HepG2 (cell line): ENCODE data around the gene NOL12. TPM values are rescaled to one million over a fixed set of nuclear protein-coding genes. Genes with fewer than 3 reads are reported as not detected.
A peak's percentile ranks its signal among the peaks of the same experiment; 100 is the strongest.

Experiments used
- CENPBD1 ChIP-seq: sonication (generic); formaldehyde crosslinking; IDR thresholded peaks from 2 replicates; pipeline ENCODE4 v1.8.0; 2022; ENCODE audit warnings: missing genetic modification reagents, low read depth, mild to moderate bottlenecking, borderline replicate concordance
- HNRNPH1 ChIP-seq: fragments of 200-400 bp; formaldehyde crosslinking; optimal IDR thresholded peaks from 2 replicates; pipeline ENCODE3; 2017; ENCODE audit warnings: mild to moderate bottlenecking, low read depth, low read length
- KIAA2018 ChIP-seq: sonication (generic); formaldehyde crosslinking; IDR thresholded peaks from 2 replicates; pipeline ENCODE4 v1.5.0; 2020; ENCODE audit warnings: mild to moderate bottlenecking, missing genetic modification reagents, borderline replicate concordance
- MXD3 ChIP-seq: IDR thresholded peaks from 2 replicates; pipeline ENCODE4 v1.6.1; 2016; ENCODE audit warnings: mild to moderate bottlenecking, missing biosample characterization, missing genetic modification reagents
- ZHX2 ChIP-seq, 2 experiments: sonication (generic) in 1 of 2; formaldehyde crosslinking in 1 of 2; IDR thresholded peaks; 2 replicates each; pipeline versions ENCODE4 v1.6.1 to v1.9.0; 2014 to 2022; ENCODE audit warnings: antibody characterized with exemption in 1 of 2, borderline replicate concordance in 1 of 2, inconsistent platforms in 1 of 2, low read depth in 1 of 2, missing genetic modification reagents in 1 of 2
- ZNF280D ChIP-seq: sonication (generic); formaldehyde crosslinking; IDR thresholded peaks from 2 replicates; pipeline ENCODE4 v1.5.1; 2020; ENCODE audit warnings: mild to moderate bottlenecking, missing genetic modification reagents
- ZNF331 ChIP-seq: sonication (generic); formaldehyde crosslinking; IDR thresholded peaks from 2 replicates; pipeline ENCODE4 v1.4.0; 2020; ENCODE audit warnings: missing genetic modification reagents
- polyA plus RNA-seq, 8 experiments: library from polyadenylated mRNA; depleted of rRNA in 3 of 8; stranded (reverse) in 7 of 8; unstranded in 1 of 8; fragments of >200 nt; fragmentation: Illumina TruSeq in 4 of 8; extraction: Trizol in 4 of 8; gene quantifications; 2 replicates each; pipeline versions ENCODE4 v1.2.1 to v1.2.3, GENCODE V29; 2011 to 2016; ENCODE audit warnings: low read depth in 4 of 8, missing spikeins in 1 of 8, mixed read lengths in 1 of 8; ENCODE audit not compliant: insufficient read depth in 1 of 8
- total RNA-seq, 5 experiments: library from RNA; depleted of rRNA; stranded (reverse); fragments of >200 nt; fragmentation: Illumina TruSeq; extraction: Trizol; gene quantifications; 2 replicates each; pipeline ENCODE4 v1.2.3, GENCODE V29; 2016; ENCODE audit warnings: low read depth in 1 of 5

Gene NOL12
- total and polyA plus RNA-seq, 2 of the 13 experiments (the other 11 are each of a cell fraction or from before 2014, with no cell fraction given): 14.3 to 31.4 TPM

GRCh38 chr22:37686002-37686982 lies at the start of gene NOL12 (continued):
- TF ChIP-seq KIAA2018 (CRISPR knock-in tag) (no peak), ZNF280D (CRISPR knock-in tag) (peak; percentile 47; the same call in 1 of the 2 replicates), HNRNPH1 (no peak), ZNF331 (peak; percentile 73), MXD3 (CRISPR knock-in tag) (peak; percentile 80), ZHX2 (IDR thresholded peaks at IDR 0.05; ENCODE audit: low read depth) (peak; percentile 69; the same call in 1 of the 2 replicates), ZHX2 (CRISPR knock-in tag; IDR thresholded peaks at IDR 0.05; ENCODE audit: borderline replicate concordance) (no peak), CENPBD1 (no peak)
